Adrenal gland (tissue), 12 donors: ENCODE results near the gene ETNPPL. TPM values are rescaled to one million over a fixed set of nuclear protein-coding genes. Genes with fewer than 3 reads are reported as not detected.

ENCODE experiments used
- DNase-seq, 7 donors: peaks; one replicate each; pipeline ENCODE4 v3.0.0-alpha.2; 2019 to 2020
- H3K27ac ChIP-seq, 5 donors: fragments of 200-600 bp; sonication (generic) in 4 of 5; 1 replicate in 3 of 5; 2 replicates in 2 of 5; pipeline versions ENCODE4 v1.5.1 to v1.8.0; 2016 to 2020; ENCODE audit warnings: mild to moderate bottlenecking in 1 of 5
- H3K27me3 ChIP-seq: fragments of 200-600 bp; 2 replicates; pipeline ENCODE4 v1.8.0; 2021
- H3K36me3 ChIP-seq, 2 donors: fragments of 200-600 bp; replicated peaks in 1 of 2; 1 replicate in 1 of 2; 2 replicates in 1 of 2; pipeline versions ENCODE4 v1.5.1 to v1.8.0; 2018 to 2022
- H3K4me1 ChIP-seq, 2 donors: fragments of 200-600 bp; replicated peaks in 1 of 2; 1 replicate in 1 of 2; 2 replicates in 1 of 2; pipeline versions ENCODE4 v1.5.1 to v1.8.0; 2018 to 2021
- H3K4me3 ChIP-seq, 4 donors: fragments of 200-600 bp; sonication (generic) in 3 of 4; one replicate each; pipeline ENCODE4 v1.5.1; 2016 to 2018
- H3K9me3 ChIP-seq, 3 donors: fragments of 200-600 bp; sonication (generic) in 1 of 3; replicated peaks in 1 of 3; 1 replicate in 2 of 3; 2 replicates in 1 of 3; pipeline versions ENCODE4 v1.5.1 to v1.8.0; 2016 to 2021
- POLR2A ChIP-seq, 2 donors: fragments of 450-650 bp; IDR thresholded peaks; one replicate each; pipeline ENCODE4 v1.6.1; 2017; ENCODE audit warnings: antibody characterized with exemption in 2 of 2, mild to moderate bottlenecking in 2 of 2, moderate library complexity in 1 of 2
- WGBS, 4 donors: extraction: QIAGEN DNeasy Blood & Tissue Kit in 2 of 4; methylation state at CpG; one replicate each; pipeline versions ENCODE4 v1.1.5 to v1.1.7; 2013 to 2017; 5-methylcytosine and 5-hydroxymethylcytosine counted together
- intact Hi-C, 2 donors: fragments of 100-400 bp; cut with DNase I; formaldehyde crosslinking; loops; one replicate each; pipeline versions ENCODE4 v1.14.1 to v1.15.0; 2022 to 2023
- polyA plus RNA-seq, 3 donors: library from polyadenylated mRNA; stranded (reverse); fragments of 200-250 nt in 2 of 3; fragments of 350-450 nt in 1 of 3; fragmentation: Illumina TruSeq in 1 of 3; extraction: RNeasy Lipid Tissue Mini Kit (QIAGEN cat#74804) in 1 of 3; gene quantifications; one replicate each; pipeline ENCODE4 v1.2.3, GENCODE V29; 2013 to 2014
- total RNA-seq, 9 donors: library from RNA; depleted of rRNA in 4 of 9; stranded (reverse); fragments of >200 nt in 4 of 9; fragments of 120-200 nt in 1 of 9; fragmentation: NEBNext Ultra II Directional in 1 of 9; extraction: Animal tissue kit (Norgen Biotek cat#: 25700) in 1 of 9; gene quantifications; one replicate each; pipeline versions ENCODE4 v1.1.0 to v1.2.4, GENCODE V29; 2013 to 2023
- TF ChIP-seq, protein P1 (sequence below), 6 experiments: fragments of 450-650 bp in 4 of 6; fragments of 200-600 bp in 2 of 6; sonication (generic) in 1 of 6; IDR thresholded peaks; 1 replicate in 5 of 6; 2 replicates in 1 of 6; pipeline versions ENCODE4 v1.5.1 to v1.8.0; 2016 to 2021; ENCODE audit warnings: antibody characterized with exemption in 6 of 6, mild to moderate bottlenecking in 2 of 6, moderate library complexity in 1 of 6
- donor health status: healthy with polysubstance abuse.
- donor health status: Bipolar disorder and iron deficiency.
- donor health status: DM: yes; HTN: yes; CAD: no.
- donor health status: DM: no; HTN: no; CAD: no.
- donor health status: DM: no; HTN: no; CAD: no.
- donor health status: DM: yes; HTN: yes; CAD: no.

ETNPPL gene
- total and polyA plus RNA-seq, 12 donors = 0.56 to 41.8 (median 2.6) TPM

DNA sequence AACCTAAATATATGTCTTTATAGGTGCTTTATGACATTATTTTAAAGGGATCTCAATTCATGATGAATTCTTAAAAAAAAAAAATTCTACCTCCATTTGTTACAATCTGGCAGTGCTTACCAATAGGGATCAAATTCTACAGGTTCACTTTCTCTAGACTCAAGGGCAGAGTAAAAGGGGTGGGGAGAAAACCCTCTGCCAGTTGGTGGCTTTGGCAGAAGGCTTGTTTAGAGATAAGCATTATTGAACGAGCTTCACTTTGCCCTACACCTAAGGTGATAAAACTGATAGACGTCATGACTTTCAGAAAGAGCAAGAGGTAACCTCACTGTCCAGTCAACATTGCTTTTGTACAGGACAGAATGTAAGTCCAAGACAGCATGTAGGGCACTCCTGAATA lies 58.9 kb downstream of the ETNPPL start:
- intact Hi-C loops = no loop called here
- WGBS, 4 donors = 66 to 78% (median 70%) methylated on average over 2 of the region's 2 CpGs

DNA sequence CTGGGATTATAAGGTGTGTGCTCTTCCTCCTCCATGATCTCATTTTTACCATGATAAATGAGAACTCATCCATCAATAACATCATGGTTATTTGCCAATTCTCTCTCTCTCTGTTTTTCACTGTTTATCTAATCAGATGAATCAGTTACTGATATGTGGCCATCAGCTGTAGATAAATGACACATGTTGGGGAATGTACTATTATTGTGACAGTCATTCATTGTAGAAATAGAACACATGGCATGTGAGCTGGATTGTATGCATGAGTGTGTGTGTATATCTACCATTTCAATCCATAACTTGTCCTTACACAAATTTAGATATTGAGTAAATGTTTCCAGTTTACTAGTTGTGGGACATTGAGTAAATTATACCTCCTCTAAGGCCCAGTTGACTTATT lies 59.5 kb downstream of the ETNPPL start:
- no peak for TF ChIP-seq POLR2A (IDR thresholded peaks at IDR 0.05)
- TF ChIP-seq, protein P1, sequence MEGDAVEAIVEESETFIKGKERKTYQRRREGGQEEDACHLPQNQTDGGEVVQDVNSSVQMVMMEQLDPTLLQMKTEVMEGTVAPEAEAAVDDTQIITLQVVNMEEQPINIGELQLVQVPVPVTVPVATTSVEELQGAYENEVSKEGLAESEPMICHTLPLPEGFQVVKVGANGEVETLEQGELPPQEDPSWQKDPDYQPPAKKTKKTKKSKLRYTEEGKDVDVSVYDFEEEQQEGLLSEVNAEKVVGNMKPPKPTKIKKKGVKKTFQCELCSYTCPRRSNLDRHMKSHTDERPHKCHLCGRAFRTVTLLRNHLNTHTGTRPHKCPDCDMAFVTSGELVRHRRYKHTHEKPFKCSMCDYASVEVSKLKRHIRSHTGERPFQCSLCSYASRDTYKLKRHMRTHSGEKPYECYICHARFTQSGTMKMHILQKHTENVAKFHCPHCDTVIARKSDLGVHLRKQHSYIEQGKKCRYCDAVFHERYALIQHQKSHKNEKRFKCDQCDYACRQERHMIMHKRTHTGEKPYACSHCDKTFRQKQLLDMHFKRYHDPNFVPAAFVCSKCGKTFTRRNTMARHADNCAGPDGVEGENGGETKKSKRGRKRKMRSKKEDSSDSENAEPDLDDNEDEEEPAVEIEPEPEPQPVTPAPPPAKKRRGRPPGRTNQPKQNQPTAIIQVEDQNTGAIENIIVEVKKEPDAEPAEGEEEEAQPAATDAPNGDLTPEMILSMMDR (IDR thresholded peaks at IDR 0.05) = no peak
- no peak overlapping the region for H3K27ac ChIP-seq
- no peak for DNase-seq
- H3K9me3 ChIP-seq = no peaks in the 10 kb centered on the region
- no peaks in the 10 kb centered on the region for H3K27me3 ChIP-seq
- H3K4me1 ChIP-seq = no peaks in the 10 kb centered on the region
- no peaks in the 10 kb centered on the region for H3K36me3 ChIP-seq
- intact Hi-C loops = no loop called here
- no peak overlapping the region for H3K4me3 ChIP-seq

More for the DNA sequence above, 58.9 kb downstream of the ETNPPL start:
- Histone ChIP-seq H3K27me3 (no peaks in the 10 kb centered on the region), H3K27ac (no peak overlapping the region), H3K4me3 (no peak overlapping the region), H3K4me1 (no peaks in the 10 kb centered on the region), H3K9me3 (no peaks in the 10 kb centered on the region), H3K36me3 (no peaks in the 10 kb centered on the region)
- TF ChIP-seq, protein P1 (IDR thresholded peaks at IDR 0.05) = no peak
- TF ChIP-seq POLR2A (IDR thresholded peaks at IDR 0.05) = no peak
- DNase-seq = no peak

DNA sequence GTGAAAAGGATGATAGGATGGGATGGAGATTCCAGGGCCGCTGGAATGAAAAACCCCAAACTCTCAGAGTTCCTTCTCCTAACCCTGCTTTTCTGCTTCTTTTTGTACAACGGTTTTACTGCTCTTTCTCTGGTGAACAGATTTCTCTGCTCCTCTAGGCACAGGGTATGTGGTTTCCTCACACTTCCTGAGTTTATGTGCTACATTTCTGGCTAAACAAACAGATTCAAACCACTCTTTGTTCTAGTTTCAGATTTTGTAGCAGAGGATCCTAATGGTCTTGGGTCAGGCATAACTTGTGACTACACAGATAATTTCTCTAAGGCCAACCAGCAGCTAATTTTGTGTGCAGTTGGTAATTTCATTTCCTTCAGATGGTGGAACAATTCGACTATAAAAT lies 59.9 kb downstream of the ETNPPL start:
- H3K9me3 ChIP-seq = no peaks in the 10 kb centered on the region

DNA sequence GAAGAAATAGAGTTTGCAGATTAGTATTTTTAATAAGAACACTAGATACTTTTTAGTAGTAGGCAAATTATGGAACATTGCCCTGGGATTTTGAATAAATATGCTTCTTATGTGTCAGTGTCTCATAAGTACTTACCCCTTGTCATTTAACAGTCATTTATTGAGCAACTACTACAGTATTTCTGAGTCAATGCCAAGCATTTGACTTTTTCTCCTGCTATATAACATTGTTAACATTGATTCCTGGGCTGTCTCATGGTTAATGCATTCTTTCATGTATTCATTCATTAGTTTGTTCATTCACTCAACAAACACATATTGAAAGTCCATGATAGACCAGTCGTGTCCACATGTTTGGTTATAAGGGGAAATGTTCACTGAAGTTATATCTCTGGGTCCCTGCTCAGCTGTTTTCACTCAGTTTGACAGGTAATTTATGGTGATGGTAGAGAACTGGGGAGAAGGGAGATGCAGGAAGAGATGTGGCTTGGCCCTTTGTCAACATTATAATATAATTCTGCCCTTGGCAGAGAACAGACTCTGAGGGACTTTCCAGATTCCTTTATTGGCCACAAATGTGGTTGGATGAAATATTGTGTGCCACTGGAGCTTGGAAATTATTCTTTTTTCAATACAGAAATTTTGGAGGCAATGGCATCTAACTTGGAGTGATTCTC lies 62.6 kb downstream of the ETNPPL start:
- no peak overlapping the region for H3K4me3 ChIP-seq
- no peaks in the 10 kb centered on the region for H3K27me3 ChIP-seq
- TF ChIP-seq, protein P1 (IDR thresholded peaks at IDR 0.05) = no peak
- TF ChIP-seq POLR2A (IDR thresholded peaks at IDR 0.05) = no peak
- 56 to 64% (median 62%) methylated on average over 1 of the region's 1 CpG for WGBS, 4 donors
- no peak overlapping the region for H3K27ac ChIP-seq
- intact Hi-C loops = no loop called here
- no peaks in the 10 kb centered on the region for H3K36me3 ChIP-seq
- H3K4me1 ChIP-seq = no peaks in the 10 kb centered on the region
- no peak for DNase-seq
- no peaks in the 10 kb centered on the region for H3K9me3 ChIP-seq

More for the DNA sequence above, 59.9 kb downstream of the ETNPPL start:
- no peak overlapping the region for H3K27ac ChIP-seq
- intact Hi-C loops = no loop called here
- no peak overlapping the region for H3K4me3 ChIP-seq
- H3K36me3 ChIP-seq = no peaks in the 10 kb centered on the region
- no peaks in the 10 kb centered on the region for H3K27me3 ChIP-seq
- no peak for DNase-seq
- 54 to 69% (median 58%) methylated on average over 3 of the region's 3 CpGs for WGBS, 4 donors
- no peaks in the 10 kb centered on the region for H3K4me1 ChIP-seq
- TF ChIP-seq POLR2A (IDR thresholded peaks at IDR 0.05) = no peak
- TF ChIP-seq, protein P1 (IDR thresholded peaks at IDR 0.05) = no peak
